MM.1S (cell line): ENCODE data around the gene FAM124A.

Source experiments
- DNase-seq: peaks from one replicate; pipeline ENCODE4 v3.0.0-alpha.2; 2015
- H2AFZ ChIP-seq: fragments of 300-600 bp; sonication (generic); 2 replicates; pipeline ENCODE4 v1.6.0; 2016; ENCODE audit warnings: antibody characterized with exemption, low read length
- H3F3A ChIP-seq: fragments of 300-600 bp; sonication (generic); 2 replicates; pipeline ENCODE4 v1.6.1; 2016; ENCODE audit warnings: mild to moderate bottlenecking, antibody characterized with exemption, low read length, moderate library complexity, mixed read lengths; ENCODE audit not compliant: insufficient read depth
- H3K27ac ChIP-seq: fragments of 300-600 bp; sonication (generic); 2 replicates; pipeline ENCODE4 v1.5.1; 2016; ENCODE audit warnings: mild to moderate bottlenecking, low read length
- H3K27me3 ChIP-seq: fragments of 300-600 bp; sonication (generic); replicated peaks from 2 replicates; pipeline ENCODE4 v1.6.0; 2016; ENCODE audit warnings: low read length; ENCODE audit not compliant: insufficient read depth
- H3K36me3 ChIP-seq: fragments of 300-600 bp; sonication (generic); replicated peaks from 2 replicates; pipeline ENCODE4 v1.6.1; 2016; ENCODE audit warnings: mild to moderate bottlenecking, low read length, mixed read lengths; ENCODE audit not compliant: insufficient read depth
- H3K4me1 ChIP-seq: fragments of 300-600 bp; sonication (generic); 2 replicates; pipeline ENCODE4 v1.6.1; 2016; ENCODE audit warnings: low read length, mixed read lengths
- H3K4me2 ChIP-seq: fragments of 300-600 bp; sonication (generic); 2 replicates; pipeline ENCODE4 v1.6.0; 2016; ENCODE audit warnings: low read depth, low read length
- H3K4me3 ChIP-seq: fragments of 300-600 bp; sonication (generic); 2 replicates; pipeline ENCODE4 v1.5.1; 2016; ENCODE audit warnings: low read length, mixed read lengths
- H3K79me2 ChIP-seq: fragments of 300-600 bp; sonication (generic); 2 replicates; pipeline ENCODE4 v1.6.1; 2016; ENCODE audit warnings: mixed run types, low read length, mixed read lengths
- H3K9ac ChIP-seq: fragments of 300-600 bp; sonication (generic); 2 replicates; pipeline ENCODE4 v1.6.1; 2016; ENCODE audit warnings: low read length, mixed read lengths
- H3K9me2 ChIP-seq: fragments of 300-600 bp; sonication (generic); replicated peaks from 2 replicates; pipeline ENCODE4 v1.6.1; 2016; ENCODE audit warnings: mild to moderate bottlenecking, low read length, mixed read lengths; ENCODE audit not compliant: insufficient read depth
- H3K9me3 ChIP-seq: fragments of 300-600 bp; sonication (generic); replicated peaks from 2 replicates; pipeline ENCODE4 v1.6.1; 2016; ENCODE audit warnings: mild to moderate bottlenecking, low read length, mixed read lengths; ENCODE audit not compliant: insufficient read depth
- H4K20me1 ChIP-seq: fragments of 300-600 bp; sonication (generic); 2 replicates; pipeline ENCODE4 v1.6.1; 2016; ENCODE audit warnings: mild to moderate bottlenecking, low read length, moderate library complexity, mixed read lengths; ENCODE audit not compliant: insufficient read depth
- EZH2 ChIP-seq: fragments of 300-600 bp; sonication (generic); optimal IDR thresholded peaks from 2 replicates; pipeline ENCODE3; 2017; ENCODE audit warnings: low read depth, mild to moderate bottlenecking, antibody characterized with exemption, low read length, mixed read lengths
- EZH2phosphoT487 ChIP-seq: fragments of 300-600 bp; sonication (generic); IDR thresholded peaks from 2 replicates; pipeline ENCODE4 v1.6.1; 2018; ENCODE audit warnings: antibody characterized with exemption, low read length
- TF ChIP-seq, protein P1 (sequence below): fragments of 300-600 bp; sonication (generic); IDR thresholded peaks from 2 replicates; pipeline ENCODE4 v1.5.1; 2016; ENCODE audit warnings: antibody characterized with exemption, low read length, mixed read lengths

FAM124A gene

DNA sequence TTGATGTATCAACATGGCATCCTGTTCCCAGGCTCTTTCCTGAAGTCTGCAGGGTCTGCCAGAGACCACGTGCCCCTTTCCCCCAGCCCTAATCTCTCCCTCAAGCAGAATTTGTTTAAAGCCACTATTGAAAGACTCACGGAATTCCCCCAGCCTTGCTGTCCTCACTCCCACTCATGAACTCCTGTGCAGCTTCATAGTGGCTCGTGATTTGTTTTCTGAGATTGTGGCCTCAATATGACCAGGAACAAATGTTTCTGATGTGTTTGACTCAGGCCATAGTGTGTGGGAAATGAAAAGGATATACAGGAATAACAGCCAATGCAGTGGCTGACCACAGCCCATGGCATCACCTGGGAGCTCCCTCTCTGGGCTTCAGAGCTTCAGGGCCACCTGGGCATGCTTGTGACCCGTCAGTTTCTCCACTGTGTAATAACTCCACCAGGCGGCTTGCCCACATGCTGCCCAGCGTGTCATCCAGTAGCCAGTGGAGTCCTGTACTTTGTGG, 109.2 kb downstream of the FAM124A start:
- Histone ChIP-seq H4K20me1 (no peaks in the 10 kb centered on the region), H3K9me3 (no peaks in the 10 kb centered on the region), H3K4me1 (peaks cover 9% of the 10 kb centered on the region), H3K27ac (no peak overlapping the region), H3K4me2 (no peak overlapping the region), H3K9me2 (no peaks in the 10 kb centered on the region), H3K9ac (no peak overlapping the region), H3K27me3 (no peaks in the 10 kb centered on the region), H3K4me3 (no peak overlapping the region), H3K79me2 (no peaks in the 10 kb centered on the region), H3F3A (no peaks in the 10 kb centered on the region), H2AFZ (no peak overlapping the region), H3K36me3 (no peaks in the 10 kb centered on the region)
- TF ChIP-seq, protein P1, sequence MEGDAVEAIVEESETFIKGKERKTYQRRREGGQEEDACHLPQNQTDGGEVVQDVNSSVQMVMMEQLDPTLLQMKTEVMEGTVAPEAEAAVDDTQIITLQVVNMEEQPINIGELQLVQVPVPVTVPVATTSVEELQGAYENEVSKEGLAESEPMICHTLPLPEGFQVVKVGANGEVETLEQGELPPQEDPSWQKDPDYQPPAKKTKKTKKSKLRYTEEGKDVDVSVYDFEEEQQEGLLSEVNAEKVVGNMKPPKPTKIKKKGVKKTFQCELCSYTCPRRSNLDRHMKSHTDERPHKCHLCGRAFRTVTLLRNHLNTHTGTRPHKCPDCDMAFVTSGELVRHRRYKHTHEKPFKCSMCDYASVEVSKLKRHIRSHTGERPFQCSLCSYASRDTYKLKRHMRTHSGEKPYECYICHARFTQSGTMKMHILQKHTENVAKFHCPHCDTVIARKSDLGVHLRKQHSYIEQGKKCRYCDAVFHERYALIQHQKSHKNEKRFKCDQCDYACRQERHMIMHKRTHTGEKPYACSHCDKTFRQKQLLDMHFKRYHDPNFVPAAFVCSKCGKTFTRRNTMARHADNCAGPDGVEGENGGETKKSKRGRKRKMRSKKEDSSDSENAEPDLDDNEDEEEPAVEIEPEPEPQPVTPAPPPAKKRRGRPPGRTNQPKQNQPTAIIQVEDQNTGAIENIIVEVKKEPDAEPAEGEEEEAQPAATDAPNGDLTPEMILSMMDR: no peak
- no peak for TF ChIP-seq EZH2
- TF ChIP-seq EZH2phosphoT487: no peak
- no peak for DNase-seq

DNA sequence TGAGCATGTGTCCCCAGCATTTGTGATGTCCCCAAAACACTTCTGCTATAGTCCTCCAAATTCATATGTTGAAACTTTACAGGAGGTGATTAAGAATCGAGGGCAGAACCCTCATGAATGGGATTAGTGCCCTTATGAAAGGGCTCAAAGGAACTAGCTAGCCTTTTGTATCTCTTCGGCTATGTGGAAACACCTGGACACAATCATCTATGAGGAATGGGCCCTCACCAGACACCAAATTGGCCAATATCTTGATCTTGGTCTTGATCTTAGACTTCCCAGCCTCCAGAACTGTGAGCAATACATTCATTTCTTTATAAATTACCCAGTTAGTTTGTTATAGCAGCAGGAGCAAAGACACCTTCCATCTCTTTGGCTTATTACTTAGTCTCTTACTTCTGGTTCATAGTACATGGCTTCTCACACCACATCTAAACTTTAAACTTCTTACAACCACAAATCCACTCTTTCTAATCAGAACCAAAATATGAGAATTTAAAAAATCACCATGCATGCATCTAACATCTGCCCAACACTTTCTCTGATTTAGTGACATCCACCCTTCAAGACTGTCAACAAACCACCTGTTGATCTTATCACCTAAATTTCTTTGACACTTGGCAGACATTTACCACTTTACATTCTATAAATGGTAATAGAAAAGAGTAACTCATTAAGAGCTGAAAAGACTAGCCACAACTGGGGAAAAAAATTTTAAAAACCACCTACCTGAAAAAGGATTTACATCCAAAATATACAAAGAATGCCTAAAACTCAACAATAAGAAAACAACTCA, 110.6 kb downstream of the FAM124A start:
- Histone ChIP-seq H3K4me1 (peaks cover 9% of the 10 kb centered on the region), H3K79me2 (no peaks in the 10 kb centered on the region), H3K9me2 (no peaks in the 10 kb centered on the region), H3K4me2 (no peak overlapping the region), H3K9ac (no peak overlapping the region), H3K4me3 (no peak overlapping the region), H3K9me3 (no peaks in the 10 kb centered on the region), H3F3A (no peaks in the 10 kb centered on the region), H4K20me1 (no peaks in the 10 kb centered on the region), H2AFZ (no peak overlapping the region), H3K27ac (no peak overlapping the region), H3K36me3 (no peaks in the 10 kb centered on the region), H3K27me3 (no peaks in the 10 kb centered on the region)
- no peak for TF ChIP-seq EZH2phosphoT487
- TF ChIP-seq, protein P1: no peak
- TF ChIP-seq EZH2: no peak
- DNase-seq: no peak

DNA sequence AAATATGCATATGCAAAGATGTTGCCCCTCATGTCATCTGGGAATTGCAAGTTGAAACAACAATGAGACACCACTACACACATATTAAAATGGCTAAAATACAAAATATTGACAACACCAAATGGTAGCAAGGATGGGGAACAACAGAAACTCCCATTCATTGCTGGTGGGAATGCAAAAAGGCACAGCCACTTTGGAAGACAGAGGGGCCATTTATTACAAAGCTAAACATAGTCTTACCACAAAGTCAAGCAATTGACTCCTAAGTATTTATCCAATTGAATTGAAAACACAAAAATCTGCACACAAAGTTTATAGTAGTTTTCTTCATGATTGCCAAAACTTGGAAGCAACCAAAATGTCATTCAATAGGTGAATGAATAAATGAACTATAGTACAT, 111.2 kb downstream of the FAM124A start:
- Histone ChIP-seq H3K4me3 (no peak overlapping the region), H3K27ac (no peak overlapping the region), H3K9ac (no peak overlapping the region), H3K4me1 (peaks cover 9% of the 10 kb centered on the region), H3K9me2 (no peaks in the 10 kb centered on the region), H4K20me1 (no peaks in the 10 kb centered on the region), H3F3A (no peaks in the 10 kb centered on the region), H3K36me3 (no peaks in the 10 kb centered on the region), H3K79me2 (no peaks in the 10 kb centered on the region), H3K9me3 (no peaks in the 10 kb centered on the region), H3K4me2 (no peak overlapping the region), H3K27me3 (no peaks in the 10 kb centered on the region), H2AFZ (no peak overlapping the region)
- TF ChIP-seq EZH2 (no peak), EZH2phosphoT487 (no peak)
- TF ChIP-seq, protein P1: no peak
- DNase-seq: no peak
